HG02885 (cell line): Measurements from ENCODE around the gene REEP5.
A peak's percentile ranks its signal among the peaks of the same experiment; 100 is the strongest.

Experiments
- ATAC-seq: cut with Tn5 transposase; IDR thresholded peaks from one replicate; pipeline ENCODE4 v1.9.1; 2021; ENCODE audit warnings: mild to moderate bottlenecking; ENCODE audit not compliant: unreplicated experiment, poor library complexity

The REEP5 gene

GRCh38 chr5:112849912-112850311, 72.1 kb downstream of the REEP5 start:
- no peak for ATAC-seq

GRCh38 chr5:112848116-112848811, 73.8 kb downstream of the REEP5 start:
- ATAC-seq, result peak; percentile 100

GRCh38 chr5:112847306-112847705, 74.7 kb downstream of the REEP5 start:
- ATAC-seq, result no peak

GRCh38 chr5:112846556-112846955, 75.5 kb downstream of the REEP5 start:
- no peak for ATAC-seq

DNA sequence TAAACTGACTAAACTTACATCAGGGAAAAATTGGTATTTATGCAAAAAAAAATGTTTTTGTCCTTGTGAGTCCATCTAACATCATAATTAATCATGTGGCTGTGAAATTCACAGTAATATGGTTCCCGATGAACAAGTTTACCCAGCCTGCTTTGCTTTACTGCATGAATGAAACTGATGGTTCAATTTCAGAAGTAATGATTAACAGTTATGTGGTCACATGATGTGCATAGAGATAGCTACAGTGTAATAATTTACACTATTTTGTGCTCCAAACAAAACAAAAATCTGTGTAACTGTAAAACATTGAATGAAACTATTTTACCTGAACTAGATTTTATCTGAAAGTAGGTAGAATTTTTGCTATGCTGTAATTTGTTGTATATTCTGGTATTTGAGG, 77.5 kb downstream of the REEP5 start:
- ATAC-seq, result no peak

- no peak for ATAC-seq
Observed at GRCh38 chr5:112833971-112834370, 88.1 kb downstream of the REEP5 start.

GRCh38 chr5:112830378-112830777, 91.6 kb downstream of the REEP5 start:
- no peak for ATAC-seq
